ENCODE results near the gene CCDC106.

CCDC106 gene

DNA sequence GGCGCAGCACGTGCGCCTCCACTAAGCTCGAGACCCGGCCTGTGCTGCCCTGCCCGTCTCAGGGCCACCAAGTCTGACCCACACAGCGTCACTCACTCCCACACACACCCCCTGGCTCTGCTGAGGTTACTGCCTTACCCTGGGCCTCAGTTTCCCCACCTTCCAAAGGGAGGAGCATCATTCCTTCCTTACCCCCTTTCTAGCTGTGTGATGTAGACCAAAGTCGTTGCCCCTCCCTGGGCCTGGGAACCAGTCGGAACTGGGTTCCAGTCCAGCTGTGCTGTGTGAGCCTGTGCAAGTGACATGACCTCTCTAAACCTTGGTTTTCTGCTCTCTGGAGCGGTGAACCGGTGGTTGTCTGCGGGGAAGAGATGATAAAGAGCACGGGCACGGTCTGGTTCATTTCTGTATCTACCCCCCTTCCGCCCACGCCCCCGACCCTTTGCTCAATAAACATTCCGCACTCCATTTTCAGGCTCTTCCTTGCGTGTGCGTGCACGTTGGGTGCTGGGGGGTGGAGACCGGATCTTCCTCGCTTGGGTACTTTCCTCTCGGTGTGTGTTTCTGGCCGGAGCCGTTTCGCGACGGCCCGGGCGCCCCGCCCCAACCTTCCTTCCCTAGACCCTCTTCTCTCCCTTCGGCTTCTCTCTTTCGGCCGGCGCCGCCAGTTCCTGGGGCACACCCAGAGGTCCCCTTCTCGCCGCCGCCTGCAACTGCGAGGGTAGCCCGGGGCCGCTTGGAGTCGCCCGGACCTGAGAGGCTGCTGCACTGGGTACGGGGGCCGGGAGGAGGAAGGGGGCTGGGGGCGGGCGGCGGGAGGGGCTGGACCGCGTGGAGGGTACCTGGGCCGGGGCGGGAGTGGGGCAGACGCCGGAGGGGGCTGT is 4.8 kb upstream of the CCDC106 start, which contains the start of gene ZNF581:
Gene ZNF581, plus strand, starts transcription at position 647 of the 884 bp plus-strand sequence. CDS start 923 bp downstream, outside the sequence.
- DNase-seq (ENCODE audit: extremely low spot score) = peak; percentile 61
- ChIA-PET POLR2A (interaction anchor here (0.7 to 1.9 kb wide), 3 partner anchors 11 to 45 kb away, joined by 3 to 13 read pairs (median 4); partner anchors contain the start of genes U2AF2 and ZNF784), CTCF (interaction anchor here (1.6 kb wide), 1 partner anchor 11 kb away, joined by 7 read pairs; no protein-coding TSS in a partner anchor)
- TF ChIP-seq, protein P1, sequence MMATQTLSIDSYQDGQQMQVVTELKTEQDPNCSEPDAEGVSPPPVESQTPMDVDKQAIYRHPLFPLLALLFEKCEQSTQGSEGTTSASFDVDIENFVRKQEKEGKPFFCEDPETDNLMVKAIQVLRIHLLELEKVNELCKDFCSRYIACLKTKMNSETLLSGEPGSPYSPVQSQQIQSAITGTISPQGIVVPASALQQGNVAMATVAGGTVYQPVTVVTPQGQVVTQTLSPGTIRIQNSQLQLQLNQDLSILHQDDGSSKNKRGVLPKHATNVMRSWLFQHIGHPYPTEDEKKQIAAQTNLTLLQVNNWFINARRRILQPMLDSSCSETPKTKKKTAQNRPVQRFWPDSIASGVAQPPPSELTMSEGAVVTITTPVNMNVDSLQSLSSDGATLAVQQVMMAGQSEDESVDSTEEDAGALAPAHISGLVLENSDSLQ (IDR thresholded peaks at IDR 0.05) = no peak
- TF ChIP-seq FOXM1 (IDR thresholded peaks at IDR 0.05; ENCODE audit: borderline replicate concordance) (peak; percentile 63; the same call in 1 of the 2 replicates), CTBP1 (IDR thresholded peaks at IDR 0.05; ENCODE audit: borderline replicate concordance) (peak; percentile 64; the same call in 1 of the 2 replicates), TARDBP (IDR thresholded peaks at IDR 0.05) (no peak), ARNT (IDR thresholded peaks at IDR 0.05) (peak; percentile 90), HDGF (IDR thresholded peaks at IDR 0.05; ENCODE audit: borderline replicate concordance) (no peak)

DNA sequence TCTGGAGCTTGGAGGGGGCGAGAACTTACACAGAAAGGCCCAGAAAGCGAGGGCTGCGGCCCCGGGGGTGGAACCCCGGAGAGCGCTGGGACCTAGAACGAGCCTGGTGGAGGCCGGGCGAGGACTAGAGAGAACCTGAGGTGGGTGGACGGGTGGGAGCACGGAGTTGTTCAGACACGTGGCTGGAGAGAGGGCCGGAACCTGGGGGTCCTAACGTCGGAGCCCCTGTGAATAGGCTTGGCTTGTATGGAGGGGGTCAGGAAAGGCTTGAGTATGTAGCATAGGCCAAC is 4.2 kb upstream of the CCDC106 start:
- ChIA-PET POLR2A (no interaction called here), CTCF (no interaction called here)
- DNase-seq (ENCODE audit: extremely low spot score) = no peak
- no peak for TF ChIP-seq LEF1 (IDR thresholded peaks at IDR 0.05; ENCODE audit: borderline replicate concordance)
- no peak for TF ChIP-seq FOXM1 (IDR thresholded peaks at IDR 0.05; ENCODE audit: borderline replicate concordance)
- no peak for TF ChIP-seq FOXA1 (IDR thresholded peaks at IDR 0.05)

DNA sequence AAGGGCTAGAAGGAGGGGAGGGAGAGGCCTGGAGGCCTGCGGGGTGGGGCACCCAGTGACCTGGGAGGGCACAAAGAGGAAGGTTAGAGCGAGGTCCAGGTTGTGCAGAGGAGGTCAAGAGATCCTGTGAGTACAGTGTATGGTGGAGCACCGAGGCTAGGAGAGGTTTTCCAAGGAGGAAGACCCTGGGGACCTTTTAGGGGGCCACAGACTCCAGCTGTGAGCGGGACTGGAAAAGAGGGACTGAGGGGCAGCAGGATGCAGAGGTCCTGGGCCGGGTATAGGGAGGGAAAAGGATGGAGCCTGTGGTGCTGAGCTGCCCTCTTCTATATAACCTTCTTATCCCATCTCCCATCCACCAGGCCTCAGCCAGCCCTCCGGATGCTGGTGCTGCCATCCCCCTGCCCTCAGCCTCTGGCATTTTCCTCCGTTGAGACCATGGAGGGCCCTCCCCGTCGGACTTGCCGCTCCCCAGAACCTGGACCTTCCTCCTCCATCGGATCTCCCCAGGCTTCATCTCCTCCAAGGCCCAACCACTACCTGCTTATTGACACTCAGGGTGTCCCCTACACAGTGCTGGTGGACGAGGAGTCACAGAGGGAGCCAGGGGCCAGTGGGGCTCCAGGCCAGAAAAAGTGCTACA is 3.7 kb upstream of the CCDC106 start:
- ChIA-PET POLR2A (interaction anchor here (0.7 kb wide), 1 partner anchor 8 kb away, joined by 3 read pairs; no protein-coding TSS in a partner anchor), CTCF (no interaction called here)
- TF ChIP-seq SUZ12 (IDR thresholded peaks at IDR 0.05) (no peak), FOXK2 (IDR thresholded peaks at IDR 0.05) (no peak), LEF1 (IDR thresholded peaks at IDR 0.05; ENCODE audit: borderline replicate concordance) (no peak), HDGF (IDR thresholded peaks at IDR 0.05; ENCODE audit: borderline replicate concordance) (no peak), BHLHE40 (IDR thresholded peaks at IDR 0.05; ENCODE audit: borderline replicate concordance) (no peak), FOXA1 (IDR thresholded peaks at IDR 0.05) (no peak), NFRKB (IDR thresholded peaks at IDR 0.05) (no peak), ELF4 (IDR thresholded peaks at IDR 0.05) (no peak), ZNF384 (IDR thresholded peaks at IDR 0.05) (no peak), TARDBP (IDR thresholded peaks at IDR 0.05) (no peak), ARNT (IDR thresholded peaks at IDR 0.05) (no peak), L3MBTL2 (conservative IDR thresholded peaks at IDR 0.05) (no peak), SP1 (IDR thresholded peaks at IDR 0.05) (no peak), FOXM1 (IDR thresholded peaks at IDR 0.05; ENCODE audit: borderline replicate concordance) (no peak), CTBP1 (IDR thresholded peaks at IDR 0.05; ENCODE audit: borderline replicate concordance) (no peak)
- TF ChIP-seq, protein P1 (IDR thresholded peaks at IDR 0.05) = no peak
- DNase-seq (ENCODE audit: extremely low spot score) = no peak

DNA sequence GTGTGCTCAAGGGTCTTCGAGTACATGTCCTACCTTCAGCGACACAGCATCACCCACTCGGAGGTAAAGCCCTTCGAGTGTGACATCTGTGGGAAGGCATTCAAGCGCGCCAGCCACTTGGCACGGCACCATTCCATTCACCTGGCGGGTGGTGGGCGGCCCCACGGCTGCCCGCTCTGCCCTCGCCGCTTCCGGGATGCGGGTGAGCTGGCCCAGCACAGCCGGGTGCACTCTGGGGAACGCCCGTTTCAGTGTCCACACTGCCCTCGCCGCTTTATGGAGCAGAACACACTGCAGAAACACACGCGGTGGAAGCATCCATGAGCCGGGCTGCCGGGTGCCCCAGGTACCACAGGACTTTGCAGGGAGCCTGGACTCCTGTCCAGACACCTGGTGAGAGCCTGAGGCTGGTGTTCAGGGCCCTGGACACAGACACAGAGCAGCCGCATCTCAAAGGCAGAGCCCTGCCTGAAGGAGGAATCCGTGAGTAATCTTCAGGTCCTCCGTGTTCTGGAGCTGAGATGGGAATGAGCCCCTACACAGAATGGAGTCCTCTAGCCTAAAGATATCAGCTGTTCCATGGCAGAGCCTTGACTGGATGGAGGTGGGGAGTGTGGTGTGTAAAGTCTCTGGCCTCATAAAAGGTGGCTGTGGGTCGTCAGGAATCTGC is 3.0 kb upstream of the CCDC106 start:
- no peak for DNase-seq (ENCODE audit: extremely low spot score)
- TF ChIP-seq LEF1 (IDR thresholded peaks at IDR 0.05; ENCODE audit: borderline replicate concordance) = no peak
- TF ChIP-seq BHLHE40 (IDR thresholded peaks at IDR 0.05; ENCODE audit: borderline replicate concordance) = no peak
- TF ChIP-seq FOXA1 (IDR thresholded peaks at IDR 0.05) = no peak
- TF ChIP-seq TARDBP (IDR thresholded peaks at IDR 0.05) = no peak
- TF ChIP-seq SP1 (IDR thresholded peaks at IDR 0.05) = no peak
- no peak for TF ChIP-seq SUZ12 (IDR thresholded peaks at IDR 0.05)
- no peak for TF ChIP-seq NFRKB (IDR thresholded peaks at IDR 0.05)
- no peak for TF ChIP-seq CTBP1 (IDR thresholded peaks at IDR 0.05; ENCODE audit: borderline replicate concordance)
- TF ChIP-seq ELF4 (IDR thresholded peaks at IDR 0.05) = no peak
- no peak for TF ChIP-seq ZNF384 (IDR thresholded peaks at IDR 0.05)
- ChIA-PET CTCF (no interaction called here), POLR2A (interaction anchor here (0.7 to 1.8 kb wide), 2 partner anchors 8 to 10 kb away, joined by 3 to 6 read pairs; partner anchors contain the start of gene U2AF2)

DNA sequence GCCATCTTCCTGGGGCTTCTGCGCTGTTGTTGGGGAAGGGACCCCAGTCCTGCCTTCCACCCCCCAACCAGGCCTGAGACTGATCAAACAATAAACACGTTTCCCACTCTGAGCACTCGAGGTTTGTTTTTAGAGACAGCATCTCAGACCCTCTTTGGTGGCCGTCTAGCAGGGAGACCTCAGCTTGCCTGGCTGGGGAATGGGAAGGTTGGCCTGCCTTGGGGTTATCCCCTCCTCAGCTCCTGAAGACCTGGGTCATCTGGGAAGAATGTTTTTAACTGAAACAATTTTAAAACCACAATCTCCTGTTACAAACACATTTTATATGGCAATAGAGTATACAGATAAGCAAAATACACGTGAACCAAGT is 2.5 kb upstream of the CCDC106 start:
- TF ChIP-seq L3MBTL2 (conservative IDR thresholded peaks at IDR 0.05) (no peak), FOXK2 (IDR thresholded peaks at IDR 0.05) (no peak), SP1 (IDR thresholded peaks at IDR 0.05) (no peak), NFRKB (IDR thresholded peaks at IDR 0.05) (no peak), FOXA1 (IDR thresholded peaks at IDR 0.05) (no peak), LEF1 (IDR thresholded peaks at IDR 0.05; ENCODE audit: borderline replicate concordance) (no peak), SUZ12 (IDR thresholded peaks at IDR 0.05) (no peak), ZNF384 (IDR thresholded peaks at IDR 0.05) (no peak), BHLHE40 (IDR thresholded peaks at IDR 0.05; ENCODE audit: borderline replicate concordance) (no peak), ARNT (IDR thresholded peaks at IDR 0.05) (no peak), ELF4 (IDR thresholded peaks at IDR 0.05) (no peak)
- TF ChIP-seq, protein P1 (IDR thresholded peaks at IDR 0.05) = no peak
- POLR2A ChIA-PET = interaction anchor here (1.6 to 1.8 kb wide), 2 partner anchors 9 to 11 kb away, joined by 4 to 6 read pairs; partner anchors contain the start of gene U2AF2
- no peak for DNase-seq (ENCODE audit: extremely low spot score)
- CTCF ChIA-PET = no interaction called here

All from HEK293T (cell line).